Chondrocyte (in vitro differentiated cells): ENCODE results near the gene ELMO3. TPM values are rescaled to one million over a fixed set of nuclear protein-coding genes. Genes with fewer than 3 reads are reported as not detected.
A peak's percentile ranks its signal among the peaks of the same experiment; 100 is the strongest.

ENCODE experiments used
- DNase-seq: peaks from one replicate; pipeline ENCODE4 v3.0.0; 2021; ENCODE audit warnings: mixed read lengths, low spot score
- H3K27ac Mint-ChIP-seq: one replicate; pipeline ENCODE4 v1.8.0; 2021; ENCODE audit warnings: mild to moderate bottlenecking, moderate library complexity, mixed read lengths; ENCODE audit not compliant: unreplicated experiment
- H3K27me3 Mint-ChIP-seq: 2 replicates; pipeline ENCODE4 v1.8.0; 2021; ENCODE audit warnings: low read depth, mixed read lengths
- H3K36me3 Mint-ChIP-seq: 2 replicates; pipeline ENCODE4 v1.8.0; 2021; ENCODE audit warnings: low read depth, mixed read lengths
- H3K4me1 Mint-ChIP-seq: 2 replicates; pipeline ENCODE4 v1.8.0; 2021; ENCODE audit warnings: low read depth, mild to moderate bottlenecking, mixed read lengths
- H3K4me3 Mint-ChIP-seq: one replicate; pipeline ENCODE4 v1.8.0; 2021; ENCODE audit warnings: mild to moderate bottlenecking, moderate library complexity, mixed read lengths; ENCODE audit not compliant: unreplicated experiment
- H3K9me3 Mint-ChIP-seq: 2 replicates; pipeline ENCODE4 v1.8.0; 2021; ENCODE audit warnings: low read depth, mixed read lengths
- total RNA-seq: library from RNA; stranded (reverse); gene quantifications from 3 replicates; pipeline ENCODE4 v1.2.1, GENCODE V29; 2021
- TF ChIP-seq, protein P1 (sequence below): fragments of 200-600 bp; sonication (generic); IDR thresholded peaks from 2 replicates; pipeline ENCODE4 v1.5.0; 2021; ENCODE audit warnings: antibody characterized with exemption, mild to moderate bottlenecking, moderate library complexity

Gene ELMO3
- total RNA-seq, 1 donor from 2014 or later, result 1.1 TPM

DNA sequence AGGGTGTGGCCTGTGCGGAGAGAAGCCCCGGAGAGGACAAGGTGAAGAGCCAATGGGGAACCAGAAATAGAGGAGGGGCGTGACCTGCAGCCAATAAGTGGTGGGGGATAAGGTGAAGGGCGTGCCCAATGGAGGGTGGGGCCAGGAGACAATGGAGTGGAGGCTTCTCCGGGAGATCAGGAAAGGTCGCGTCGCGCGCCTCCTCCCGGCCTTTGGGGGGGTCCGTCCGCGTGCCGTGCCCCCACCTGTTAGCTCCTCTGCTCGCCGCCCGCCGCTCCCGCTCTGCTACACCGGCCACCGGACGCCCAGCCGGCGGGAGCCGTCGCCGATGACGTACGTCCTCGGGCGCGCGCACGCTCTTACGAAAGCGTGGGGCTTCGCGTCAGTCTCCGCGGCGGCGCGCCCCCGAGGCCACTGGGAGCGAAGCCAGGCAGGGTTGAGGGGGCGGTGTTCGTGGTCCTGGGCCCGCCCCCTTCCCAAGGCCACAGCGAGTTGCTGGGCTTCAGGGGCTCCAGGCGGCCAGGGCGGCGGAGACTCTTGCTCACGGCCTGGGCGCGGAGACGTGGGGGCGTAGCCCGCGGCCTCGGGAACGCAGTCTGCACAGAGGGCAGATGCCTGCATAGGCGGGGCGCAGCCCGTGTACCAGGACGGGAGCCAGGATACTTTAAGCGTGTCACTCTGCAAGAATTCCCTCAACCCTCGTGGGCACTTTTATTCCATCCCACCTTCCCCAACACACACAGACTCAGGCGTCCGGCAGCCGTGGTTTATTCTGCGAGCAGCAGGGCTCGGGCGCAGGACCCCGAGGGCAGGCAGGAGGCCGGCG lies 15.1 kb upstream of the ELMO3 start, which contains the start of gene MATCAP1:
Gene MATCAP1, minus strand, starts transcription at position 337 of the 826 bp plus-strand sequence. CDS start 3,353 bp downstream, outside the sequence.
- H3K9me3 Mint-ChIP-seq, result no peaks in the 10 kb centered on the region
- TF ChIP-seq, protein P1, sequence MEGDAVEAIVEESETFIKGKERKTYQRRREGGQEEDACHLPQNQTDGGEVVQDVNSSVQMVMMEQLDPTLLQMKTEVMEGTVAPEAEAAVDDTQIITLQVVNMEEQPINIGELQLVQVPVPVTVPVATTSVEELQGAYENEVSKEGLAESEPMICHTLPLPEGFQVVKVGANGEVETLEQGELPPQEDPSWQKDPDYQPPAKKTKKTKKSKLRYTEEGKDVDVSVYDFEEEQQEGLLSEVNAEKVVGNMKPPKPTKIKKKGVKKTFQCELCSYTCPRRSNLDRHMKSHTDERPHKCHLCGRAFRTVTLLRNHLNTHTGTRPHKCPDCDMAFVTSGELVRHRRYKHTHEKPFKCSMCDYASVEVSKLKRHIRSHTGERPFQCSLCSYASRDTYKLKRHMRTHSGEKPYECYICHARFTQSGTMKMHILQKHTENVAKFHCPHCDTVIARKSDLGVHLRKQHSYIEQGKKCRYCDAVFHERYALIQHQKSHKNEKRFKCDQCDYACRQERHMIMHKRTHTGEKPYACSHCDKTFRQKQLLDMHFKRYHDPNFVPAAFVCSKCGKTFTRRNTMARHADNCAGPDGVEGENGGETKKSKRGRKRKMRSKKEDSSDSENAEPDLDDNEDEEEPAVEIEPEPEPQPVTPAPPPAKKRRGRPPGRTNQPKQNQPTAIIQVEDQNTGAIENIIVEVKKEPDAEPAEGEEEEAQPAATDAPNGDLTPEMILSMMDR, result peak; percentile 21
- H3K4me1 Mint-ChIP-seq, result peaks cover 11% of the 10 kb centered on the region
- no peaks in the 10 kb centered on the region for H3K27me3 Mint-ChIP-seq
- H3K4me3 Mint-ChIP-seq, result peak within 1 kb of the TSS; percentile 53
- peaks cover 1% of the 10 kb centered on the region for H3K36me3 Mint-ChIP-seq
- no peak within 1 kb of the TSS for H3K27ac Mint-ChIP-seq
- peak; percentile 96 for DNase-seq

DNA sequence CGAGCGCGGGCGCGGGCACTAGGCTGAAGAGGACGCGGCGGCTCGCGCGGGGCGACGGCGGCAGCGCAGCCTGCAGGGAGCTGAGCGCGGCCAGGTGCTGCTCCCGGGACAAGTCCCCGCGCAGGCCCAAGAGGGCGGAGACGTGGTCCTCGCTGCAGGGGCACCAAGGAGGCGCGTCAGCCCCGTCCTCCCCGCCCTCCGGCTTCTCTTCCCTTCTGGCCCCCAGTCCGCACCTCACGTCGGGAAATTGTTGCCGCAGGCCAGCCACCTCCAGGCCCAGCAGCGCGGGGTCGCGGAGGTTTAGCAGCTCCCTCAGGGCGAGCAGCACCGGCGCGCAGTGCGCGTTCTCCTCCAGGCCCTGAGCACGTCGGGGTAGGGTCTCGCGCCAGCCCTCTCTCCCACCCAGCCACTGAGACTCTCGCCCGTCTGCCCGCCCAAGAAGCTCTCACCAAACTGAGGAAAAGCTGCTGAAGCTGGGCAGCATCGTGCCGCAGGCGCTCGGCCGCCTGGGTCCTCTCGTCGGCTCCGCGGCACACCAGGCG lies 14.4 kb upstream of the ELMO3 start:
- H3K4me1 Mint-ChIP-seq, result peaks cover 11% of the 10 kb centered on the region
- H3K27ac Mint-ChIP-seq, result no peak overlapping the region
- TF ChIP-seq, protein P1, result no peak
- H3K27me3 Mint-ChIP-seq, result no peaks in the 10 kb centered on the region
- DNase-seq, result no peak
- H3K4me3 Mint-ChIP-seq, result peak overlapping the region; percentile 53
- no peaks in the 10 kb centered on the region for H3K36me3 Mint-ChIP-seq
- no peaks in the 10 kb centered on the region for H3K9me3 Mint-ChIP-seq

- Mint-ChIP-seq H3K4me1 (peaks cover 11% of the 10 kb centered on the region), H3K9me3 (no peaks in the 10 kb centered on the region), H3K4me3 (peak overlapping the region; percentile 74), H3K27ac (peak overlapping the region; percentile 80), H3K27me3 (no peaks in the 10 kb centered on the region), H3K36me3 (no peaks in the 10 kb centered on the region)
- no peak for DNase-seq
- TF ChIP-seq, protein P1, result peak; percentile 91
Measured at GRCh38 chr16:67184995-67185650, 13.8 kb upstream of the ELMO3 start.

DNA sequence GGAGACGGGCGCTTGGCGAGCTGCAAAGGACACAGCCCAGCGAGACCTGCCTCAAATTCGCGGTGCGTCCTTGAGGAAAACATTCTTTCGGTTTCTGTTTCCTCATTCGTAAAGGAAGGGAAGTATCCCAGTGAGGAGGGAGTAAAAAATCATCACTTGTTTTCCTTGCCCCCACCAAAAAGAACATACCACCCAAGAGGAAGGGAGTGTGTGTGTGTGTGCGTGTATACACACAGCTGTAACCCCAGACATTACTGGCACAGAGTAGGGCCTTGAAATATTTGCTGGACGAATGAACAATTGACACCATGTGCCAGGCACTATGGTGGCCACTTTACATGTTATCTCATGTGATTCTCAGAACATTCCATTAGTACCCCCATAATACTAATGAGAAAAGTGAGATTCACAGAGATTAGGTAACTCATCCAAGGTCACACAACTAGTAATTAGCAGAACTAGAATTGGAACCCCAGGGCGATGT lies 13.2 kb upstream of the ELMO3 start:
- Mint-ChIP-seq H3K4me1 (peaks cover 11% of the 10 kb centered on the region), H3K4me3 (no peak overlapping the region), H3K27ac (no peak overlapping the region), H3K27me3 (no peaks in the 10 kb centered on the region), H3K9me3 (no peaks in the 10 kb centered on the region), H3K36me3 (no peaks in the 10 kb centered on the region)
- TF ChIP-seq, protein P1, result peak; percentile 62
- no peak for DNase-seq

GRCh38 chr16:67186550-67186950 lies 12.4 kb upstream of the ELMO3 start:
- peaks cover 15% of the 10 kb centered on the region for H3K4me1 Mint-ChIP-seq
- H3K4me3 Mint-ChIP-seq, result no peak overlapping the region
- H3K27me3 Mint-ChIP-seq, result no peaks in the 10 kb centered on the region
- TF ChIP-seq, protein P1, result no peak
- DNase-seq, result no peak
- no peaks in the 10 kb centered on the region for H3K36me3 Mint-ChIP-seq
- no peak overlapping the region for H3K27ac Mint-ChIP-seq
- H3K9me3 Mint-ChIP-seq, result no peaks in the 10 kb centered on the region
